ENCODE results near the gene NCDN.

DNA sequence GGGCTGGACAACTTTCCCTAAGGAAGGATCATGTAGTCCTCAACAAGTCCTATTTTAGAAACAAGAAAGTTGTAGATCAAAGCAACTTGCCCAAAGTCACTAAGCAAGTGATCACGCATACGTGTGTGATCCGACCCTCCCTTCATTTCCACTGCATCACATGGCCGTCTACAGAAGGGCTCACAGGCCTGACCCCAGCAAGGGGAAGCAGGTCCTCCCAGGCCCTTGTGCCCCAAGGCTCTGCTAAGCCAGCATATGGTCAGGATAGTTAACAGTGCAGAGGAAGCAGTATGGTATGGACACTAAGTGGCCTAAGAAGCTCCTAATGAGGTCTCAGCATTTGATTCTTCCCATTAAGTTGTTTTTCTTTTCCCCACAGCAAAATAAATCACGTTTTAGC is 40.3 kb downstream of the NCDN start:
- TF ChIP-seq POLR2A (IDR thresholded peaks at IDR 0.05) (no peak), POLR2AphosphoS5 (IDR thresholded peaks at IDR 0.05) (no peak), EP300 (IDR thresholded peaks at IDR 0.05) (no peak)
- TF ChIP-seq, protein P1, sequence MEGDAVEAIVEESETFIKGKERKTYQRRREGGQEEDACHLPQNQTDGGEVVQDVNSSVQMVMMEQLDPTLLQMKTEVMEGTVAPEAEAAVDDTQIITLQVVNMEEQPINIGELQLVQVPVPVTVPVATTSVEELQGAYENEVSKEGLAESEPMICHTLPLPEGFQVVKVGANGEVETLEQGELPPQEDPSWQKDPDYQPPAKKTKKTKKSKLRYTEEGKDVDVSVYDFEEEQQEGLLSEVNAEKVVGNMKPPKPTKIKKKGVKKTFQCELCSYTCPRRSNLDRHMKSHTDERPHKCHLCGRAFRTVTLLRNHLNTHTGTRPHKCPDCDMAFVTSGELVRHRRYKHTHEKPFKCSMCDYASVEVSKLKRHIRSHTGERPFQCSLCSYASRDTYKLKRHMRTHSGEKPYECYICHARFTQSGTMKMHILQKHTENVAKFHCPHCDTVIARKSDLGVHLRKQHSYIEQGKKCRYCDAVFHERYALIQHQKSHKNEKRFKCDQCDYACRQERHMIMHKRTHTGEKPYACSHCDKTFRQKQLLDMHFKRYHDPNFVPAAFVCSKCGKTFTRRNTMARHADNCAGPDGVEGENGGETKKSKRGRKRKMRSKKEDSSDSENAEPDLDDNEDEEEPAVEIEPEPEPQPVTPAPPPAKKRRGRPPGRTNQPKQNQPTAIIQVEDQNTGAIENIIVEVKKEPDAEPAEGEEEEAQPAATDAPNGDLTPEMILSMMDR (IDR thresholded peaks at IDR 0.05): no peak

Data from sigmoid colon (tissue), 4 donors.